Left colon (tissue), 2 donors: ENCODE results near the gene CALHM3. TPM values are rescaled to one million over a fixed set of nuclear protein-coding genes. Genes with fewer than 3 reads are reported as not detected.
"Not testable (repeated sequence)": the region's sequence is repeated elsewhere in the genome, so short reads cannot be mapped to it uniquely, and the experiment has no call there.

Experiments
- ATAC-seq: fragments of 200-7000 bp; cut with Tn5 transposase; one replicate; pipeline ENCODE4 v1.9.1; 2020; ENCODE audit warnings: mild to moderate bottlenecking, moderate library complexity
- DNase-seq, 2 donors: peaks; one replicate each; pipeline ENCODE4 v3.0.0-alpha.2; 2020
- intact Hi-C, 2 donors: fragments of 100-400 bp; cut with DNase I in 1 of 2; cut with micrococcal nuclease in 1 of 2; formaldehyde crosslinking; loops; one replicate each; pipeline versions ENCODE4 v1.11.2 to v1.14.0; 2022; cut with DNase I, micrococcal nuclease
- total RNA-seq, 2 donors: library from RNA; stranded (reverse); fragmentation: NEBNext Ultra II Directional; extraction: Animal tissue kit (Norgen Biotek cat#: 25700); gene quantifications; one replicate each; pipeline ENCODE4 v1.2.1, GENCODE V29; 2021
- donor health status: DM: no; HTN: no; CAD: no.
- donor health status: DM: yes; HTN: yes; CAD: no.

CALHM3 gene
- total RNA-seq, 2 donors from 2014 or later = not detected

- ATAC-seq = no peak
- DNase-seq = no peak
- intact Hi-C loops = no loop called here
These were observed 25.2 kb upstream of the CALHM3 start for GRCh38 chr10:103504181-103504783.

GRCh38 chr10:103503777-103504176, 24.7 kb upstream of the CALHM3 start:
- intact Hi-C loops, DNase-seq, ATAC-seq: not testable (repeated sequence)

- ATAC-seq (no peak), DNase-seq (peak in 1 of 2 donors; percentile 14)
- intact Hi-C loops = no loop called here
These were observed 24.0 kb upstream of the CALHM3 start for GRCh38 chr10:103502849-103503660.

- DNase-seq (no peak), ATAC-seq (no peak)
- intact Hi-C loops = no loop called here
These were observed 22.1 kb upstream of the CALHM3 start for GRCh38 chr10:103501186-103501585.

- no peak for ATAC-seq
- intact Hi-C loops = no loop called here
- no peak for DNase-seq
These were observed 21.4 kb upstream of the CALHM3 start for GRCh38 chr10:103500481-103500880.

GRCh38 chr10:103499881-103500280, 20.8 kb upstream of the CALHM3 start:
- ATAC-seq (peak; percentile 12), DNase-seq (no peak)
- intact Hi-C loops = no loop called here

- DNase-seq = no peak
These were observed 20.0 kb upstream of the CALHM3 start for GRCh38 chr10:103498936-103499638.

GRCh38 chr10:103497161-103497915, 18.3 kb upstream of the CALHM3 start:
- intact Hi-C loops = no loop called here
- DNase-seq (no peak), ATAC-seq (no peak)

More at GRCh38 chr10:103498936-103499638, 20.0 kb upstream of the CALHM3 start:
- intact Hi-C loops = no loop called here
- peak; percentile 53 for ATAC-seq

GRCh38 chr10:103495321-103495720, 16.3 kb upstream of the CALHM3 start:
- intact Hi-C loops = no loop called here
- DNase-seq (no peak), ATAC-seq (no peak)

GRCh38 chr10:103493916-103494877, 15.2 kb upstream of the CALHM3 start:
- intact Hi-C loops = no loop called here
- DNase-seq (no peak), ATAC-seq (peak; percentile 64)

GRCh38 chr10:103493362-103493915, 14.4 kb upstream of the CALHM3 start, which contains the start of gene NEURL1:
Gene NEURL1 (plus strand): TSS chr10:103493705. CDS start chr10:103494388, 683 bp downstream.
- intact Hi-C loops = no loop called here
- ATAC-seq = peak; percentile 40
- peak in 1 of 2 donors; percentile 44 for DNase-seq

GRCh38 chr10:103492655-103493261, 13.7 kb upstream of the CALHM3 start:
- intact Hi-C loops = no loop called here
- DNase-seq (no peak), ATAC-seq (no peak)

- ATAC-seq = peak; percentile 42
- intact Hi-C loops = no loop called here
These were observed 12.8 kb upstream of the CALHM3 start for GRCh38 chr10:103491729-103492364.

GRCh38 chr10:103490986-103491314, 11.9 kb upstream of the CALHM3 start:
- intact Hi-C loops = no loop called here

More at GRCh38 chr10:103491729-103492364, 12.8 kb upstream of the CALHM3 start:
- DNase-seq = no peak

GRCh38 chr10:103487410-103487708, 8.3 kb upstream of the CALHM3 start:
- intact Hi-C loops = loop anchor here in 1 of 2 donors (5.0 kb wide), 1 partner anchor 70 kb away; no protein-coding TSS in a partner anchor
- ATAC-seq (no peak), DNase-seq (no peak)

More at GRCh38 chr10:103490986-103491314, 11.9 kb upstream of the CALHM3 start:
- DNase-seq (no peak), ATAC-seq (no peak)

- peak; percentile 28 for ATAC-seq
- DNase-seq = not testable (repeated sequence)
These were observed 7.8 kb upstream of the CALHM3 start for GRCh38 chr10:103486635-103487409.

More at GRCh38 chr10:103486635-103487409, 7.8 kb upstream of the CALHM3 start:
- intact Hi-C loops = loop anchor here in 1 of 2 donors (5.0 kb wide), 1 partner anchor 70 kb away; no protein-coding TSS in a partner anchor
